GM18508 (cell line): ENCODE results near the gene MYO9B.

ENCODE experiments used
- ATAC-seq: cut with Tn5 transposase; IDR thresholded peaks from one replicate; pipeline ENCODE4 v1.9.1; 2021; ENCODE audit warnings: moderate number of reproducible peaks; ENCODE audit not compliant: insufficient read depth, unreplicated experiment

The MYO9B gene

GRCh38 chr19:17109962-17110598 lies 34.5 kb downstream of the MYO9B start:
- no peak for ATAC-seq

DNA sequence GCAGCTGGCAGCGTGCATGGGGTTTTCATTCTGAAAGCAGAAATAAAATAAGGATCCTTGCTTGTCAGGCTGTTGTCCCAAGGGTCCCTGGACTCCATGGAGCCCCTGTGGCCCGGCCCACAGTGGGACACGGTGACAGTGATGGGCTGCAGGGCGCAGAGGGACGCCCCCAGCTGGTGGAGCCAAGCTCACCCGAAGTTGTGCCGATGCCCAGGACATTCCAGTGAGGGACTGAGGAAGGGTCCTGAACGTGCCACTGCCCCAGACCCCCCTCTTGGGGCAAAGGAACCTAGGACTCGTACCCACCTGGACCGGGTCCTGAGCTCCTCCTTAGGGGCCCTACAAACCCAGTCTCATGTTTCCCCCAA lies 35.0 kb downstream of the MYO9B start:
- ATAC-seq = no peak

DNA sequence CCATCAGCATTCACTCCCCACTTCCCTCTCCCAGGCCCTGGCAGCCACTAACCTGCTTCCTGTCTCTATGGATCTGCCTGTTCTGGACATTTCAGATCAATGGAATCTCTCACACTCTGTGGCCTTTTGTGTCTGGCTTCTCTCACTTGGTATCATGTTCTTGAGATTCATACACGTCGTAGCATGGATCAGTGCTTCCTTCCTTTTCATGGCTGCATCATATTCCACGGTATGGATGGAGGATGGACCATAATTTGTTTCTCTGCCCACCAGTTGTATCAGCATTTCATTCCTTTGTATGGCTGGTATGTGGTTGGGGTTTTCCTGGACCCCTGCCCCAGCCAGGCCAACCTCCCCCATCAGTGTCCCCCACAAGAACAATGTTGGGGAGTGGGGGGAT lies 36.2 kb downstream of the MYO9B start:
- no peak for ATAC-seq

- ATAC-seq = no peak
Observed at GRCh38 chr19:17112271-17112670, 36.7 kb downstream of the MYO9B start.

- ATAC-seq = no peak
Observed at GRCh38 chr19:17112700-17113099, 37.1 kb downstream of the MYO9B start.

DNA sequence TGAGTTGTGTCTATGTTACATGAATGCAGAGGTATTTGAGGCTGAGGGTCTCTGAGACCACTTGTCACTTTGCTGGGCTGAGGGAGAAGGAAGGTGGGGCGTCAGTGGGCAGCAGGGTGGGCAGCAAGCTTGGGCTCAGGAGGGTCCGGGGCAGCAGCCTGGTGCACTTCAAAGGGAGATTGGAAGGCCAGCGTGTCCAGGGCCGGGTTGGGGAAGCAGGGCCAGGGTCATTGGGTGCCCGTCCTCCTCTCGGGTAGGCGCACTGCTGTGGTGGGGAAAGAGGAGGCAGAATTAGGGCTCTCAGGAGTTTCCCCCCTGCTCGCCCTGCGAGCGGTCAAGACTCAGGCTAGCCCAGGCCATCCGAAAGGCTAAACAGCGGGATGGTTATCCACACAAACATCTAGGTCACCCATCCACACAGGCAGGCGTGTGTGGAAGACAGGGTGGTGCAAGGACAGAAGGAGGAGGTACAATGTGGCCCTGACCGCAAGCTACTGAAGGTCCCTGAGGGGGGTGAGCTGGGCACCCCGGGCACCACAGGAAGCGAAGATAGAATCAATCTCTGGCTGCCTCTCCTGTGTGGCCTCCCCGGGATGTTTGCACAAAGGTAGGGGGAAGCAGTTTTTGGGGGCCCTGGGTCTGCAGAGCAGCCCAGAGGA lies 37.7 kb downstream of the MYO9B start:
- ATAC-seq = no peak

DNA sequence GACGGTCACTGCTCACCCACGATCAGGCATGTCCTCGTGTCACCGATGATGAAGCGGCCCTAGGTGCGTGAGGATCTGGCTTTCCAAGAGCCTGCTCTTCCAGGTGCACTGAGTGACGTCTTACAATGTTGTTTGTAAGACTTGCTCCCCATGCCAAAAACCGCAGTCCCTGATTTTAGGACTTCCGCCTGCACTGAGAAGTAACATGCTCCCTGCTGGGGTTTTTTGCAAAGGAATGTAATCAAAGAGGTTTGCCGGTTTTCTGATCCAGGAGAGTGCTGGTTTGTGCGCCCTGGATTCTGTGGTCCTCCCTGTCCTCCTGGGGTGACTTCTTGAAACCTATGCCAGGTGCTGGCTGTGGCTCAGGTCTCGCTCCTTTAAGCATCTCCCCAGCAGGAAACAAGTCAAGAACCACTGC lies 38.8 kb downstream of the MYO9B start:
- no peak for ATAC-seq

DNA sequence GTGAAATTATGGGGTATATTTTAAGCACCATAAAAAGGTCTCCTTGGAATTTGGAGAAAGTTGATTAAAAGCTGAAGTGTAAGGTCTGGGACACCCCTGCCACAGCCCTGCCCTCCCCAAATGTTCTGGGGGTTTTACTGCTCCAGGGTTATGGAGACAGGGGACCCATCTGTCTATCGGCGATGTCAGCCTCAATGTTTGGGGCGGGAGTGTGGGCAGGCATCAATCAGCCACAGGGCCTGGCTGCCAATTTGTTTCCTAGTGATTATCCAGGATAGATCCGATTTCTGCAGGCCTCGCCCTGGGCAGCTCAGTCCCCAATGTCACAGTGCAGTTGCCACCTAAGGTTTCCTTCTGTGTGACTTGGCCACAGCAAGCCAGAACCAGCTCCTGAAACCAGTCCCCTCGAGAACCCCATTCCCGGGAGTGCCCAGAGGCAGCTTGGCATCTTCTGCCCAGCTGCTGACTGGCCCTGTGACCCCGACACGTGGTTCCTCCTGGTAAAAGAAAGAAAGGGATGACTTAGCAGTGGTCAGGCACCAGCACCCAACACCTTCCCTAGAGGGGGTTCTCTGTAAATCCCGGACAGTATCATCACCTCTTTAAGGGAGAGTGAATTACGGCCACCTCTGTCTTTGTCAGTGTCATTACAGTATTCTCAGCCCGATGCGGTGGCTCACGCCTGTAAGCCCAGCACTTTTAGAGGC lies 41.6 kb downstream of the MYO9B start:
- no peak for ATAC-seq

DNA sequence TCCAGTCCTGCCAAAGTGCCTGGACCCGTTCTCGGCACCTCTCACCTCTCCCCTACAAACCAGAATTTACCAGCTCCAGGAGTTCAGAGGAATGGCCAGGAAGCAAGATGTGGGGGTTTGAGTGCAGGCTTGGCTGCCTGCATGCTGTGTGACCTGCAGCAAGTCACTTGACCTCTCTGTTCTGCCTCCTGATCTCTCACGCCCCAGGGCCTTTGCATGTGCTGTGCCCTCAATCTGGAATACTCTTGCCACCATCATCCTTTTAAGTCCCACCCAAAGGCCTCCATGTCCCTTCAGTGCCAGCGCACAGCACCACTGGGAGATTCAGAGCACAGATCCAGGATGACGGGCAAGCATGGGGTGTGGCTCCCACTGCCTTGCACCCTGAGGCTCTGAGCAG lies 43.4 kb downstream of the MYO9B start:
- ATAC-seq = no peak

GRCh38 chr19:17121736-17122293 lies 46.2 kb downstream of the MYO9B start:
- no peak for ATAC-seq

DNA sequence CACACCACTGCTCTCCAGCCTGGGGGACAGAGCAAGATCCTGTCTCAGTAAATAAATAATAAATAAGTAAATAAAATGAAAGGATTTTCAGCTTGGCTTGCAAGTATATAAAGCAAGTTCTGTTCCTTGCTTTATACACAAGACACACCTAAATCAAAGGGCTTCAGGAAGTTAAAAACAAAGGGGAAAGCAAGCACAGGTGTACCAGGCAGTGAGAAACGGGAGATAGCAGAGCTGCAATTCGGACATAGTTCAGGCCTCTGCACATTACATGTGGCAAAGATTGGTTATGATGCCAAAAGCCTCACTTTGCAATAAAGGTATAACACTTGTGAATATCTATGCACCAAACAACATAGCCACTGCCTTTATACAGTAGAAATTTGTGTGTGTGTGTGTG lies 47.5 kb downstream of the MYO9B start:
- ATAC-seq = no peak

DNA sequence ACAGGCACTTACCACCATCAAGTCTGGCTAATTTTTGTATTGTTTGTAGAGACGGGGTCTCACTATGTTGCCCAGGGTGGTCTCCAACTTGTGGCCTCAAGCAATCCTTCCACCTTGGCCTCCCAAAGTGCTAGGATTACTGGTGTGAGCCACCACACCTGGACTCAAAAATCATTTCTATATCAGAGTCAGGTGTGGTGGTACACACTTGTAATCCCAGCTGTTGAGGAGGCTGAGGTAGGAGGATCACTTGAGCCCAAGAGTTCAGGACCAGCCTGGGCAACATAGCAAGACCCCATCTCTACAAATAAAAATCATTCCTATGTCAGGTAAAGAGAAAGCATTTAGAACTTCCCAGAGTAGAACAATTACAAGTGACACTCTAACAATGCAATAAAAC lies 48.4 kb downstream of the MYO9B start:
- ATAC-seq = no peak

GRCh38 chr19:17125062-17125727 lies 49.6 kb downstream of the MYO9B start:
- ATAC-seq = no peak

DNA sequence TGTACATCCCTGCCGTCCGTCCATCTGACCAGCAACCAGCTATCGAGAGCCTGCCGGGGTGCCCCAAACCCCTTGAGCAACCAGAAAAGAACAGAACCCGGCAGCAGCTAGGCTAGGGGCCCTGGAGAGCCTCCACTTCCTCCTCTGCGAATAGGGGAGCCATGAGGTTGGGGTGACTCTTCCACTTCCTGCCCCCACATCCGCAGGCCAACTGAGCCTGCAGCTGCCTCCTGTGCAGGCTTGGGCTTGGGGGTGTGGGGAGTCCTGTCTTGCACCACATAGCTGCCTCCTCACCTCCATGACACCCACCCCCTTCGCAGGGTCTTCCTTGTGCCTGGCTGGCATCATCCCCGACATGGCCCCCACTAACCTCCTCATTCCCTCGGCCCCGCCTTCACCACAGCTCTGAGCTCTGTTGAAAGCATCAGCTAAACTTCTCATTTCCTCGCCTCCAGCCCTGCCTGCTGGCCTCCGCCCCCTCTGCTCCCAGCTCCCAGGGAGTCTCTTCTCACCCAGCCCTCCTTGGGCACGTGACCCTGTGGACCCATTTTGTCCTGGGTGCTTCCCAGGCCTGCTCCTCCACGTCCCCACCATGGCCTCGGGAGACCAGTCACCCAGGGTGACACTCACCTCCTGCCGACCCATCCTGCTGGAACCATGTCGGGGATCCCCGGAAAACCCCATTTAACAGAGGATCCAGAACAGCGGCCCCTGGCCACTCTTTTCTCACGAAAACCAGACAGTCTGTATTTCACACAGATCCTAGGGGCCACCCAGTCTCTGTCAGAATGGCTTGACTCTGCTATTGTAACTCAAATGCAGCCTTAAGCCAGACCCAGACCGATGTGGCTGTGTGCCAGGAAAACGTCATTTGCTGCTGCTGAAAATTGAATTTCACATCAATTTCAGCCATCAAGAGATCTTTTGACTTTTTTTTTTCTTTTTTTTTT lies 50.4 kb downstream of the MYO9B start:
- ATAC-seq = no peak

DNA sequence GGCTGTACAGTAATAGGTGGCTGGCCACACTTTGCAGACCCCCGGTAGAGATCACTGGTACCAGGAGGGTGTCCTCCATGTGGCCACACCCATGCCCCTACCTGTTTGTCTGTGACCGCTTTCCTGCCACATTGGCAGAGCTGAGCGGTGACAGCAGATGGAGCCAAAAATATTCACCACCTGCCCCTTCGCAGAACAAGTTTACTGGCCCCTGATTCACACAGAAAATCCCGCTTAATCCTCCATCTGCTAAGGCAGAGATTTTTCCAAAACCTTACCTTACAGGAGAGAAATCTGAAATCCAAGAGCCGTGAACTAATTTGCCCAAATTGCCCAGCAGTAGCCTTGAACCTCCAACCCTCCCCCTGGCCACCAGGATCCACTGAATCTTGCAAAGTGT lies 52.1 kb downstream of the MYO9B start:
- ATAC-seq = no peak

DNA sequence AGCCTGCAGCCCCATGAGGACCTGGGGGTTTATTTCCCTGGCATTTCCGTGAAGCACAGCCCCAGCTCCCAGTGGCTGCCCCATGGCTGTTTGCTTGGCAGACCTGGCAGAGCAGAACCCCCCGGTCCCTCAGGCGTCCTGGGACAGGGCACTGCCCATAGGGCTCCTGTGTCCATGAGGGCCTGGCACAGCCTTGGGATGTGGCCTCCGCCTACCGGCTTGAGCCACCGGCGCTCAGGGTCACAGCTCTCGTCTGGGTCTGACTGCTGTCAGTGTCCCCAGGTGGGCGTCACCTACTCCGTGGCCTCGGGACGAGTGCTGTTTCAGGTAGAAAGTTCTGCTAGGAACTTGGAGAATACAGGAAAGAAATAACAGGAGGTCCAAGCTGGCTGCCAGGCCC lies 52.8 kb downstream of the MYO9B start:
- no peak for ATAC-seq

DNA sequence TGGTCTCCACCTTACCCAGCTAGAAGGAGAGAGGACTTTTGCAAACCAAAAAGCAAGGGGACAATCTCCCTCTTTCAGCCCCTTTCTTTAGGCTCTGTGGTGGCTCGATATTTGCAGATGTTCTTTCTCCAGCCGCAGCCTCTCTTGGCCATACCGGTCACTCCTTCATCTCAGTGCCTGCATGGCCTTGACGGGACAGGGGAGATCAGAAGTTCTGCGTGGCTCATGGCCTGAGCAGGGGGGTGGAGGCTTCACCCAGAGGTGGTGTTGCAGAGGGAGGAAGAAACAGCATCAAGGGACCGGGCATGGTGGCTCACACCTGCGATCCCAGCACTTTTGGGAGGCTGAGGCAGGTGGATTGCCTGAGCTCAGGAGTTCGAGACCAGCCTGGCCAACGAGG lies 53.2 kb downstream of the MYO9B start:
- ATAC-seq = no peak

- ATAC-seq = no peak
Observed at GRCh38 chr19:17129377-17129776, 53.8 kb downstream of the MYO9B start.

DNA sequence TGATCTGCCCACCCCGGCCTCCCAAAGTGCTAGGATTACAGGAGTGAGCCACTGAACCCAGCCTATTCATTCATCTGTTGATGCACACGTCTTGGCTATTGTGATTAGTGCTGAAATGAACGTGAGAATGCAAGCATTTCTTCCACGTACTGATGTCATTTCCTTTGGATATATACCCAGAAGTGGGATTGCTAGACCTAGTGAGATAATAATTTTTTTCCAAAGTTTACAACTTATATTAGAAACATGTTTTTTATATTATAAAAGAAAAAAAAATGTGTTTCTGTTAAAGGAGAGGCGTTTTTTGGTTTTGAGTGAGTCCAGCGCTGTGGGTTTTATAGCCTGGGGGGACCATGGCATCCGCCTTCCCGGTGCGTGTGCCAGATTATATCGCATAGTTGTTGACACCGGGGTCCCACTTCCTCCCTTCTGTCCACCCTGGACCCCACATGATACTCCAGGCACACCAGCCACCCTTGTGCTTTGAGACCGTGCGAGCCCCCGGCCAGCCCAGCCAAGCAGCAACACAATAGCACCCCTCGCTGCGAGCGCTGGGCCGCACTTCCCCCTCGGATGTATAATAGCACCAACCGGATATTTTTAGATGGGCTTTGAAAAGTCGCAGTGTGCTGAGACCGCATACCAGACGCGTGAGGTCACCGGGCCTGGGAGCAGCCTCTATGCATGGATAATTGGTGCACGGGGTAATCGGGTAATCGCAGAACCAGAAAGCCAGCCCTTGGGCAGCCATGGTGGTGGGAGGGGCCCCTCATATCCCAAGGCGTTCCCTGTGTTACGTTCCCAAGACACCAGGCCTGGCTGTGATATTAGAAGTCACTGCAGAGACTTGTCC lies 59.6 kb downstream of the MYO9B start:
- ATAC-seq = no peak
